B cell (primary cell): Measurements from ENCODE around the gene ANKRD44. TPM values are rescaled to one million over a fixed set of nuclear protein-coding genes. Genes with fewer than 3 reads are reported as not detected.
A peak's percentile ranks its signal among the peaks of the same experiment; 100 is the strongest.

Source experiments
- ATAC-seq: fragments of 200-7000 bp; cut with Tn5 transposase; one replicate; pipeline ENCODE4 v1.10.0; 2021; ENCODE audit warnings: low read depth, mild to moderate bottlenecking, moderate number of reproducible peaks, moderate library complexity
- CTCF ChIA-PET: fragments of 350-600 bp; sonication (Branson Sonifier 250); formaldehyde crosslinking; loops from one replicate; lab custom pipeline; 2021; ENCODE audit warnings: antibody characterized with exemption, inconsistent platforms; lab: Charles Lee
- POLR2A ChIA-PET: fragments of 350-600 bp; sonication (Branson Sonifier 250); formaldehyde crosslinking; loops from one replicate; lab custom pipeline; 2021; ENCODE audit warnings: antibody characterized with exemption; lab: Charles Lee
- DNase-seq: peaks from one replicate; pipeline ENCODE4 v3.0.0; 2013
- H2AFZ ChIP-seq: 2 replicates; pipeline ENCODE4 v1.6.1; 2012; ENCODE audit warnings: mild to moderate bottlenecking, low read depth, low read length; ENCODE audit not compliant: insufficient read depth, poor library complexity, severe bottlenecking
- H3K27ac ChIP-seq, 2 donors: 1 replicate in 1 of 2; 2 replicates in 1 of 2; pipeline ENCODE4 v1.5.1; 2012 to 2013; ENCODE audit warnings: low read length in 2 of 2, mild to moderate bottlenecking in 2 of 2, moderate library complexity in 1 of 2
- H3K27me3 ChIP-seq, 4 experiments: fragments of 200-600 bp in 1 of 4; sonication (generic) in 1 of 4; replicated peaks in 1 of 4; 1 replicate in 2 of 4; 2 replicates in 2 of 4; pipeline versions ENCODE4 v1.6.1 to v1.7.0; 2013 to 2016; ENCODE audit warnings: low read length in 3 of 4, mild to moderate bottlenecking in 2 of 4, mixed read lengths in 1 of 4, moderate library complexity in 1 of 4; ENCODE audit not compliant: insufficient read depth in 4 of 4, control insufficient read depth in 3 of 4; ENCODE audit errors: control extremely low read depth in 1 of 4
- H3K36me3 ChIP-seq, 2 experiments: replicated peaks in 1 of 2; 1 replicate in 1 of 2; 2 replicates in 1 of 2; pipeline versions ENCODE4 v1.6.1 to v1.7.1; 2013; ENCODE audit warnings: low read length in 1 of 2; ENCODE audit not compliant: insufficient read depth in 2 of 2, control insufficient read depth in 1 of 2; ENCODE audit errors: control extremely low read depth in 1 of 2, extremely low read depth in 1 of 2
- H3K4me1 ChIP-seq, 2 donors: fragments of 200-600 bp in 1 of 2; sonication (generic) in 1 of 2; 1 replicate in 1 of 2; 2 replicates in 1 of 2; pipeline versions ENCODE4 v1.5.1 to v1.6.1; 2013 to 2017; ENCODE audit warnings: low read length in 2 of 2; ENCODE audit not compliant: control insufficient read depth in 2 of 2, insufficient read depth in 2 of 2
- H3K4me2 ChIP-seq: replicated peaks from 2 replicates; pipeline ENCODE3; 2012; ENCODE audit warnings: mild to moderate bottlenecking, low read depth, low read length; ENCODE audit not compliant: poor library complexity, severe bottlenecking
- H3K4me3 ChIP-seq, 5 experiments: fragments of 200-600 bp in 1 of 5; sonication (generic) in 1 of 5; 1 replicate in 3 of 5; 2 replicates in 2 of 5; pipeline versions ENCODE4 v1.5.1 to v1.7.0; 2011 to 2016; ENCODE audit warnings: low read length in 4 of 5, mild to moderate bottlenecking in 4 of 5, low read depth in 2 of 5, control low read depth in 1 of 5, moderate library complexity in 1 of 5; ENCODE audit not compliant: insufficient read depth in 1 of 5; ENCODE audit errors: control extremely low read depth in 1 of 5, extremely low read depth in 1 of 5
- H3K79me2 ChIP-seq: fragments of 200-600 bp; sonication (generic); one replicate; pipeline ENCODE4 v1.6.0; 2016; ENCODE audit warnings: low read length; ENCODE audit not compliant: control insufficient read depth, insufficient read depth
- H3K9ac ChIP-seq: fragments of 200-600 bp; sonication (generic); 2 replicates; pipeline ENCODE4 v1.6.1; 2017; ENCODE audit warnings: mild to moderate bottlenecking, low read length, moderate library complexity
- H3K9me3 ChIP-seq, 3 donors: one replicate each; pipeline versions ENCODE4 v1.6.1 to v1.7.1; 2013; ENCODE audit warnings: low read length in 2 of 3; ENCODE audit not compliant: control insufficient read depth in 2 of 3, insufficient read depth in 1 of 3; ENCODE audit errors: control extremely low read depth in 1 of 3
- H4K20me1 ChIP-seq: 2 replicates; pipeline ENCODE4 v1.6.0; 2012; ENCODE audit warnings: mild to moderate bottlenecking, low read length; ENCODE audit not compliant: insufficient read depth, control insufficient read depth, poor library complexity, severe bottlenecking
- H3K27ac Mint-ChIP-seq: one replicate; pipeline ENCODE4 v1.8.0; 2021; ENCODE audit warnings: mixed read lengths
- H3K27me3 Mint-ChIP-seq: one replicate; pipeline ENCODE4 v1.8.0; 2021; ENCODE audit warnings: mixed read lengths
- H3K4me1 Mint-ChIP-seq: one replicate; pipeline ENCODE4 v1.8.0; 2021; ENCODE audit warnings: mixed read lengths
- H3K4me3 Mint-ChIP-seq: one replicate; pipeline ENCODE4 v1.8.0; 2021; ENCODE audit warnings: mixed read lengths
- H3K9me3 Mint-ChIP-seq: one replicate; pipeline ENCODE4 v1.8.0; 2022; ENCODE audit warnings: mixed read lengths; ENCODE audit not compliant: insufficient read depth
- EZH2 ChIP-seq: IDR thresholded peaks from 2 replicates; pipeline ENCODE4 v1.6.1; 2012; ENCODE audit warnings: borderline replicate concordance, low read depth, mild to moderate bottlenecking, moderate library complexity, low read length; ENCODE audit not compliant: insufficient read depth, poor library complexity, severe bottlenecking
- WGBS: methylation state at CpG from one replicate; pipeline ENCODE4 v1.1.5; 2013; ENCODE audit warnings: missing lambda C conversion rate; ENCODE audit not compliant: insufficient coverage; 5-methylcytosine and 5-hydroxymethylcytosine counted together
- intact Hi-C: fragments of 100-400 bp; cut with micrococcal nuclease; formaldehyde crosslinking; loops from one replicate; pipeline ENCODE4 v1.10.0; 2022
- polyA plus RNA-seq: library from polyadenylated mRNA; depleted of rRNA; stranded (reverse); fragments of >200 nt; gene quantifications from 2 replicates; pipeline ENCODE4 v1.2.3, GENCODE V29; 2012
- total RNA-seq, 2 donors: library from RNA; stranded (reverse); fragments of 120-200 nt in 1 of 2; gene quantifications; 1 replicate in 1 of 2; 2 replicates in 1 of 2; pipeline versions ENCODE4 v1.2.3 to v1.2.4, GENCODE V29; 2013 to 2022
- TF ChIP-seq, protein P1 (sequence below): fragments of 200-600 bp; IDR thresholded peaks from one replicate; pipeline ENCODE4 v1.8.0; 2022; ENCODE audit warnings: antibody characterized with exemption, mild to moderate bottlenecking

The ANKRD44 gene
- total and polyA plus RNA-seq, 2 donors (not counting 1 experiment from before 2014, with no cell fraction given), result 92.6 to 457 TPM

DNA sequence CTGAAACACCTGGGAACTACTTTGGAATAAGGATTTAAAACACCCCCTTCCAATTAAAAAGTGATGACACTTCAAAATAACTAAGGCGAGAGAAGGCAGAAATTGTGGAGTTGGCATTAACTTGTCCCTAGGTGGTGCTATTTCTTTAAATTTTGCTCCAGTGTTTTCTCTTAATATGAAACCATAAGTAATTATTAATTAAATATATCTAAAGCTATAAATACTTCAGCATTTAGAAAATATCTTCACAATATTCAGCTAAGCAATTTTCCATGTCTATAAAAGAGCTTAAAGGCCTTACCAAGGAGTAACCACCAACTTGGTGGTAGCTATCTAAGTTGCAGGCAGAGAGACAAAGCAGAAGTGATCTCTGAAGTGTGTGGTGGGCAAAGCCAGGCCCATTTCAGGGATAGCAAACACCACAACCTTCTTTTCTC lies 197.3 kb downstream of the ANKRD44 start:
- peaks cover 45% of the 10 kb centered on the region for H3K79me2 ChIP-seq
- WGBS, result no CpG with 5 or more reads among the region's 1 CpG
- Mint-ChIP-seq H3K4me3 (no peak overlapping the region), H3K4me1 (peaks cover 33% of the 10 kb centered on the region), H3K27ac (peak overlapping the region; percentile 76), H3K27me3 (no peaks in the 10 kb centered on the region), H3K9me3 (no peaks in the 10 kb centered on the region)
- CTCF ChIA-PET, result interaction anchor here (0.7 to 14.5 kb wide), 62 partner anchors 8 to 804 kb away, joined by 3 to 328 read pairs (median 5); partner anchors contain the start of gene ANKRD44
- POLR2A ChIA-PET, result interaction anchor here (0.7 to 1.4 kb wide), 5 partner anchors 32 to 197 kb away, joined by 3 to 4 read pairs (median 4); no protein-coding TSS in a partner anchor
- H3K9ac ChIP-seq, result no peak overlapping the region
- intact Hi-C loops, result loop anchor here (1.0 to 2.0 kb wide), 7 partner anchors 17 to 265 kb away; partner anchors contain the start of gene ANKRD44
- H3K9me3 ChIP-seq, result no peaks in the 10 kb centered on the region
- H3K36me3 ChIP-seq, result peaks cover 2 to 64% of the 10 kb centered on the region in 2 experiments
- peak overlapping the region; percentile 10 for H3K4me2 ChIP-seq
- ATAC-seq, result peak; percentile 71
- peaks cover 26 to 31% of the 10 kb centered on the region in 2 donors for H3K4me1 ChIP-seq
- TF ChIP-seq, protein P1, sequence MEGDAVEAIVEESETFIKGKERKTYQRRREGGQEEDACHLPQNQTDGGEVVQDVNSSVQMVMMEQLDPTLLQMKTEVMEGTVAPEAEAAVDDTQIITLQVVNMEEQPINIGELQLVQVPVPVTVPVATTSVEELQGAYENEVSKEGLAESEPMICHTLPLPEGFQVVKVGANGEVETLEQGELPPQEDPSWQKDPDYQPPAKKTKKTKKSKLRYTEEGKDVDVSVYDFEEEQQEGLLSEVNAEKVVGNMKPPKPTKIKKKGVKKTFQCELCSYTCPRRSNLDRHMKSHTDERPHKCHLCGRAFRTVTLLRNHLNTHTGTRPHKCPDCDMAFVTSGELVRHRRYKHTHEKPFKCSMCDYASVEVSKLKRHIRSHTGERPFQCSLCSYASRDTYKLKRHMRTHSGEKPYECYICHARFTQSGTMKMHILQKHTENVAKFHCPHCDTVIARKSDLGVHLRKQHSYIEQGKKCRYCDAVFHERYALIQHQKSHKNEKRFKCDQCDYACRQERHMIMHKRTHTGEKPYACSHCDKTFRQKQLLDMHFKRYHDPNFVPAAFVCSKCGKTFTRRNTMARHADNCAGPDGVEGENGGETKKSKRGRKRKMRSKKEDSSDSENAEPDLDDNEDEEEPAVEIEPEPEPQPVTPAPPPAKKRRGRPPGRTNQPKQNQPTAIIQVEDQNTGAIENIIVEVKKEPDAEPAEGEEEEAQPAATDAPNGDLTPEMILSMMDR, result peak; percentile 87
- TF ChIP-seq EZH2, result no peak
- H4K20me1 ChIP-seq, result no peaks in the 10 kb centered on the region
- no peak overlapping the region for H2AFZ ChIP-seq
- H3K4me3 ChIP-seq, result no peak overlapping the region
- peak overlapping the region in 1 of 2 donors; percentile 44 for H3K27ac ChIP-seq
- no peaks in the 10 kb centered on the region for H3K27me3 ChIP-seq
- peak; percentile 68 for DNase-seq

DNA sequence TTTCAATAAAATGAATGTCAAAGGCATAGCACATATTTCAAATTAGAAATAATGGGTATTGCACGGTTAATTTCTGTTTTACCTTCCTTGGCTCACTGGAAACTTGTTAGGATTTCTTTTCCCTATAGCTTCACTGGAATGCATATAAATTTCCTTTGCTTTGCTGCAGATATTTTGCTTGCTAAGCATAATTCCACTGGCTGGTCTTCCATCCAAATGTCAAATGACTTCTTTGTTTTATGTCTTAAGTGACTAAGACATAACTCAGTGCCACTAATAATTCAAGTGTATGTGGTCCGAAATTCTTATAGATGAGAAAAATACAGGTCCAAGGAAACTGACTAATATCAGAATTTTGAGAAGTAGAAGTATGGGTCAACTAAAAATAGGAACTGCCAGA lies 201.3 kb downstream of the ANKRD44 start:
- Mint-ChIP-seq H3K9me3 (no peaks in the 10 kb centered on the region), H3K4me3 (no peak overlapping the region), H3K27ac (no peak overlapping the region), H3K4me1 (peaks cover 9% of the 10 kb centered on the region), H3K27me3 (no peaks in the 10 kb centered on the region)
- TF ChIP-seq, protein P1, result no peak
- no peak for TF ChIP-seq EZH2
- Histone ChIP-seq H3K9ac (no peak overlapping the region), H4K20me1 (peaks cover 10% of the 10 kb centered on the region), H3K4me1 (peaks cover 10 to 12% of the 10 kb centered on the region in 2 donors), H3K4me3 (no peak overlapping the region), H3K79me2 (peaks cover 70% of the 10 kb centered on the region), H3K4me2 (no peak overlapping the region), H3K27ac (no peak overlapping the region), H3K27me3 (no peaks in the 10 kb centered on the region), H3K36me3 (peaks cover 4 to 64% of the 10 kb centered on the region in 2 experiments), H3K9me3 (no peaks in the 10 kb centered on the region), H2AFZ (no peak overlapping the region)
- DNase-seq (no peak), ATAC-seq (no peak)
- POLR2A ChIA-PET, result no interaction called here
- intact Hi-C loops, result no loop called here
- CTCF ChIA-PET, result interaction anchor here (0.7 to 14.5 kb wide), 3 partner anchors 56 to 202 kb away, joined by 4 to 328 read pairs (median 4); no protein-coding TSS in a partner anchor
- no CpG with 5 or more reads among the region's 2 CpGs for WGBS
